Fibroblast of lung (primary cell): ENCODE data around the gene OVOL1. TPM values are rescaled to one million over a fixed set of nuclear protein-coding genes. Genes with fewer than 3 reads are reported as not detected.

Source experiments
- DNase-seq, 2 donors: peaks; one replicate each; pipeline versions ENCODE4 v3.0.0 to v3.0.0-alpha.2; 2010; ENCODE audit warnings: low read depth in 2 of 2
- H2AFZ ChIP-seq: 2 replicates; pipeline ENCODE4 v1.5.1; 2012; ENCODE audit warnings: low read length, control low read depth, inconsistent platforms
- H3K27ac ChIP-seq: 2 replicates; pipeline ENCODE4 v1.5.1; 2011; ENCODE audit warnings: low read length, control low read depth; ENCODE audit not compliant: insufficient read depth
- H3K27me3 ChIP-seq: 2 replicates; pipeline ENCODE4 v1.5.1; 2011; ENCODE audit warnings: mild to moderate bottlenecking, low read length; ENCODE audit not compliant: control insufficient read depth, insufficient read depth
- H3K36me3 ChIP-seq: 2 replicates; pipeline ENCODE4 v1.5.1; 2011; ENCODE audit warnings: low read length; ENCODE audit not compliant: control insufficient read depth, insufficient read depth
- H3K4me1 ChIP-seq: 2 replicates; pipeline ENCODE4 v1.5.1; 2011; ENCODE audit warnings: low read length; ENCODE audit not compliant: control insufficient read depth, insufficient read depth; ENCODE audit errors: extremely low read depth
- H3K4me2 ChIP-seq: 2 replicates; pipeline ENCODE4 v1.5.1; 2011; ENCODE audit warnings: low read length, control low read depth; ENCODE audit not compliant: insufficient read depth; ENCODE audit errors: extremely low read depth
- H3K4me3 ChIP-seq, 4 experiments: fragments of 200-600 bp in 1 of 4; sonication (generic) in 1 of 4; replicated peaks in 1 of 4; 2 replicates each; pipeline ENCODE4 v1.5.1; 2011 to 2016; ENCODE audit warnings: low read length in 4 of 4, low read depth in 3 of 4, mild to moderate bottlenecking in 3 of 4, control low read depth in 2 of 4, inconsistent platforms in 1 of 4, mixed read lengths in 1 of 4; ENCODE audit not compliant: insufficient read depth in 1 of 4; ENCODE audit errors: control extremely low read depth in 1 of 4
- H3K79me2 ChIP-seq: 2 replicates; pipeline ENCODE4 v1.5.1; 2012; ENCODE audit warnings: mild to moderate bottlenecking, low read length, inconsistent platforms; ENCODE audit not compliant: control insufficient read depth, insufficient read depth
- H3K9ac ChIP-seq: 2 replicates; pipeline ENCODE4 v1.5.1; 2011; ENCODE audit warnings: mild to moderate bottlenecking, low read length, control low read depth; ENCODE audit not compliant: insufficient read depth
- H3K9me3 ChIP-seq: 2 replicates; pipeline ENCODE4 v1.5.1; 2012; ENCODE audit warnings: low read depth, low read length; ENCODE audit not compliant: control insufficient read depth, insufficient read depth
- H4K20me1 ChIP-seq: 2 replicates; pipeline ENCODE4 v1.5.1; 2011; ENCODE audit warnings: low read length; ENCODE audit not compliant: control insufficient read depth, insufficient read depth; ENCODE audit errors: extremely low read depth
- CTCF ChIP-seq, 2 donors: IDR thresholded peaks in 1 of 2; conservative IDR thresholded peaks in 1 of 2; 1 replicate in 1 of 2; 2 replicates in 1 of 2; pipeline ENCODE4 v1.5.1; 2011 to 2012; ENCODE audit warnings: low read length in 2 of 2, control low read depth in 1 of 2, inconsistent platforms in 1 of 2, low read depth in 1 of 2, mild to moderate bottlenecking in 1 of 2
- EZH2 ChIP-seq: IDR thresholded peaks from 2 replicates; pipeline ENCODE4 v1.5.1; 2012; ENCODE audit warnings: low read length, control low read depth, mild to moderate bottlenecking; ENCODE audit errors: missing control alignments
- polyA plus RNA-seq, 2 donors: library from polyadenylated mRNA; depleted of rRNA in 1 of 2; stranded (reverse) in 1 of 2; unstranded in 1 of 2; fragments of >200 nt; gene quantifications; 2 replicates each; pipeline ENCODE4 v1.2.1, GENCODE V29; 2011 to 2012; ENCODE audit warnings: missing spikeins in 1 of 2
- total RNA-seq: library from RNA; depleted of rRNA; stranded (reverse); fragments of >200 nt; gene quantifications from 2 replicates; pipeline ENCODE4 v1.2.1, GENCODE V29; 2014

Gene OVOL1
- total and polyA plus RNA-seq, 2 donors (not counting 1 experiment from before 2014, with no cell fraction given), result not detected

- H3K9ac ChIP-seq, result no peak overlapping the region
- H4K20me1 ChIP-seq, result no peaks in the 10 kb centered on the region
- TF ChIP-seq EZH2, result no peak
- TF ChIP-seq CTCF (conservative IDR thresholded peaks at IDR 0.05 in 1 of 2, IDR thresholded peaks at IDR 0.05 in 1 of 2; ENCODE audit: low read depth in 1 of 2, low read length in 2 of 2), result no peak
- no peaks in the 10 kb centered on the region for H3K9me3 ChIP-seq
- peaks cover 11% of the 10 kb centered on the region for H3K79me2 ChIP-seq
- H3K27me3 ChIP-seq, result peaks cover 33% of the 10 kb centered on the region
- no peak overlapping the region for H3K4me2 ChIP-seq
- no peak overlapping the region for H3K27ac ChIP-seq
- no peak for DNase-seq
- H3K4me1 ChIP-seq, result peaks cover 4% of the 10 kb centered on the region
- peaks cover 12% of the 10 kb centered on the region for H3K36me3 ChIP-seq
- no peak overlapping the region for H3K4me3 ChIP-seq
- no peak overlapping the region for H2AFZ ChIP-seq
Observed at GRCh38 chr11:65782816-65783228, 4.0 kb upstream of the OVOL1 start.

- H2AFZ ChIP-seq, result no peak overlapping the region
- no peaks in the 10 kb centered on the region for H3K79me2 ChIP-seq
- H3K27ac ChIP-seq, result no peak overlapping the region
- no peaks in the 10 kb centered on the region for H3K4me1 ChIP-seq
- H3K27me3 ChIP-seq, result peaks cover 55% of the 10 kb centered on the region
- H3K9me3 ChIP-seq, result no peaks in the 10 kb centered on the region
- no peak overlapping the region for H3K4me2 ChIP-seq
- TF ChIP-seq CTCF (conservative IDR thresholded peaks at IDR 0.05 in 1 of 2, IDR thresholded peaks at IDR 0.05 in 1 of 2; ENCODE audit: low read depth in 1 of 2, low read length in 2 of 2) (no peak), EZH2 (no peak)
- DNase-seq, result no peak
- H3K4me3 ChIP-seq, result no peak overlapping the region
- no peaks in the 10 kb centered on the region for H4K20me1 ChIP-seq
- no peaks in the 10 kb centered on the region for H3K36me3 ChIP-seq
- no peak overlapping the region for H3K9ac ChIP-seq
Observed at GRCh38 chr11:65785319-65786007, 1.4 kb upstream of the OVOL1 start.

- Histone ChIP-seq H3K4me2 (no peak overlapping the region), H2AFZ (no peak overlapping the region), H3K4me3 (no peak overlapping the region), H3K36me3 (no peaks in the 10 kb centered on the region), H3K4me1 (no peaks in the 10 kb centered on the region), H4K20me1 (no peaks in the 10 kb centered on the region), H3K27me3 (peaks cover 56% of the 10 kb centered on the region), H3K9me3 (no peaks in the 10 kb centered on the region), H3K79me2 (no peaks in the 10 kb centered on the region), H3K9ac (no peak overlapping the region), H3K27ac (no peak overlapping the region)
- TF ChIP-seq EZH2, result peak; percentile 95
- TF ChIP-seq CTCF (conservative IDR thresholded peaks at IDR 0.05 in 1 of 2, IDR thresholded peaks at IDR 0.05 in 1 of 2; ENCODE audit: low read depth in 1 of 2, low read length in 2 of 2), result no peak
- DNase-seq, result no peak
Observed at GRCh38 chr11:65786008-65786785, 666 bp upstream of the OVOL1 start.
